Skin epidermis (tissue), 12 donors: ENCODE data around the gene COMT.
A peak's percentile ranks its signal among the peaks of the same experiment; 100 is the strongest.
"Not testable (repeated sequence)": the region's sequence is repeated elsewhere in the genome, so short reads cannot be mapped to it uniquely, and the experiment has no call there.

Experiments
- H3K27ac ChIP-seq, 21 experiments: fragments of 200-600 bp; sonication (generic) in 11 of 21; one replicate each; pipeline ENCODE4 v1.5.0; 2020; ENCODE audit warnings: mild to moderate bottlenecking in 3 of 21, inconsistent platforms in 2 of 21, moderate library complexity in 2 of 21
- H3K4me3 ChIP-seq, 7 experiments: fragments of 200-600 bp; sonication (generic) in 2 of 7; one replicate each; pipeline ENCODE4 v1.5.0; 2020; ENCODE audit warnings: inconsistent platforms in 2 of 7, mild to moderate bottlenecking in 2 of 7, moderate library complexity in 1 of 7

COMT gene

DNA sequence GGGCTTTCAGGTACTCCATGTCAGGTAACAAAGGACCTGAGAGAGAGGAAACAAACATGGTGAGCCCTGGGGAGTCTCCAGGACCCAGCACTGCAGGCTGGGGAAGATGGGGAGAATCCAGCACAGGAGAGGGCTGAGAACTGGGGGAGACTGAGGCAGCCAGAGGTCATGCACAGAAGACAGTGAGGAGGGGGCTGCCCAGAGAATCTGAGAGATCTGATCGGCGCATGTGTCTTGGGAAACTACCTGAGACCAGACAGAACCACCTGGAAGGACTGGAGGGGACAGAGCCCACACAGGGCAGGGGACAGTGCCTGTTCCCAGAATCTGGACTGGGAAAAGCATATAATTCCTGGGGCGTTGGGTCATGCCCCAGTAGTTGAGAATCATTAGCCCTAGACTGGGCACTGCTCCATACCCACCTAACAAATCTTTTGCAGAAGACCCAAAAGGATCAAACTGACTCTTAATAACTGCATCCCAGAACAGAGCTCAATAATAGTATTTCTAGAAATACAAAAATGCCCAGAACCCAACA, 20.0 kb upstream of the COMT start:
- no peak overlapping the region for H3K27ac ChIP-seq
- H3K4me3 ChIP-seq: no peak overlapping the region

- Histone ChIP-seq H3K4me3 (no peak overlapping the region), H3K27ac (no peak overlapping the region)
Observed at GRCh38 chr22:19923914-19924513, 17.6 kb upstream of the COMT start.

DNA sequence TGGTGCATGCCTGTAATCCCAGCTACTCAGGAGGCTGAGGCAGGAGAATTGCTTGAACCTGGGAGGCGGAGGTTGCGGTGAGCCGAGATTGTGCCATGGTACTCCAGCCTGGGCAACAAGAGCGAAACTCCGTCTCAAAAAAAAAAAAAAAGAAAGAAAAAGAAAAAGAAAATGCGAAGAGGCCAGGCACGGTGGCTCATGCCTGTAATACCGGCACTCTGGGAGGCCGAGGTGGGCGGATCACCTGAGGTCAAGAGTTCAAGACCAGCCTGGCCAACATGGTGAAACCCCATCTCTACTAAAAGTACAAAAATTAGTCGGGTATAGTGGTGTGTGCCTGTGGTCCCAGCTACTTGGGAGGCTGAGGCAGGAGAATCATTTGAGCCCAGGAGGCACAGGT, 15.5 kb upstream of the COMT start:
- H3K27ac ChIP-seq: not testable (repeated sequence)

GRCh38 chr22:19927696-19928095, 13.9 kb upstream of the COMT start:
- Histone ChIP-seq H3K4me3 (no peak overlapping the region), H3K27ac (no peak overlapping the region)

More for the DNA sequence above, 15.5 kb upstream of the COMT start:
- not testable (repeated sequence) for H3K4me3 ChIP-seq

- Histone ChIP-seq H3K4me3 (no peak overlapping the region), H3K27ac (no peak overlapping the region)
Observed at GRCh38 chr22:19928207-19928606, 13.4 kb upstream of the COMT start.

DNA sequence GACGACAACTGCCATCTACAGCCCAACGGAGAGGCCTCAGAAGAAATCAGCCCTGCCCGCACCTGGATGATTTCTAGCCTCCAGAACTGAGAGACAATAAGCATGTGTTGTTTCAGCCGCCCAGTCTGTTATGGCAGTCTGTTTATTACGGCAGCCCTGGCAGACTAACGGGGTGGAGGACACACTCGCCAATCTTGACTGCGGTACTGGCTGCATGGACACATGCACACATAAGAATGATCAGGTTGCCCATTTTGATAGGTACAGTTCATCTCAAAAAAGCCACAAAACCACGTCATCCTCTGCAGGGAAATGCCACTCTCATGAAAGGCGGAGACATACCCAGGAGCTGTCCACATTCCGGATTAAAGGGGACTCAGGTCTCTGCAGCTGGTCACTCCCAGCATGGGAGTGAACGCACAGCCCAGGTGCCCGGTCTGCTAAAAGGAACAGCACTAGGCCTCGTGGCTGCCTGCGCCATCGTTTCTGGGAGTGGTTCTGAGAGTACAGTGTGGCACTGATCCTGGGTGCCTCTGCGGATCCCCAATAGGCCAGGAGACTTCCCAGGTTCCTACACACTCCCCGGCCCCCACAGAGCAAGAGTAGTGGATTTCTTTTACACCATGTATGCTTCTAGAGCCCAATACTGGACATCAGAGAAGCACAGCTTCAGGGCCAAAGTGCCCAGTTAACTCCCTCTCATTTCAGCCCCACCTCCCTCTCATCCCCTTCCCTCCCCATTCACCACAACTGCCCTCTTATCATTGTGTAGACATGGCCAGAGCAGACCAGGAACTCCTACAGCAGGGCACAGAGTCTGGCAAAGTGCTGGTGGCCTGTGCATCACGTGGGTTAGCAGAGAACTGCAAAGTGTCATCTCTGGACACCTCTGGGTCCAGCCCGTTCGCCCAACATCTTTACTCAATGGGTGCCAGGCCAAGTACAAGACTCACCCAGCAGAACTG, 11.7 kb upstream of the COMT start:
- Histone ChIP-seq H3K27ac (no peak overlapping the region), H3K4me3 (no peak overlapping the region)

DNA sequence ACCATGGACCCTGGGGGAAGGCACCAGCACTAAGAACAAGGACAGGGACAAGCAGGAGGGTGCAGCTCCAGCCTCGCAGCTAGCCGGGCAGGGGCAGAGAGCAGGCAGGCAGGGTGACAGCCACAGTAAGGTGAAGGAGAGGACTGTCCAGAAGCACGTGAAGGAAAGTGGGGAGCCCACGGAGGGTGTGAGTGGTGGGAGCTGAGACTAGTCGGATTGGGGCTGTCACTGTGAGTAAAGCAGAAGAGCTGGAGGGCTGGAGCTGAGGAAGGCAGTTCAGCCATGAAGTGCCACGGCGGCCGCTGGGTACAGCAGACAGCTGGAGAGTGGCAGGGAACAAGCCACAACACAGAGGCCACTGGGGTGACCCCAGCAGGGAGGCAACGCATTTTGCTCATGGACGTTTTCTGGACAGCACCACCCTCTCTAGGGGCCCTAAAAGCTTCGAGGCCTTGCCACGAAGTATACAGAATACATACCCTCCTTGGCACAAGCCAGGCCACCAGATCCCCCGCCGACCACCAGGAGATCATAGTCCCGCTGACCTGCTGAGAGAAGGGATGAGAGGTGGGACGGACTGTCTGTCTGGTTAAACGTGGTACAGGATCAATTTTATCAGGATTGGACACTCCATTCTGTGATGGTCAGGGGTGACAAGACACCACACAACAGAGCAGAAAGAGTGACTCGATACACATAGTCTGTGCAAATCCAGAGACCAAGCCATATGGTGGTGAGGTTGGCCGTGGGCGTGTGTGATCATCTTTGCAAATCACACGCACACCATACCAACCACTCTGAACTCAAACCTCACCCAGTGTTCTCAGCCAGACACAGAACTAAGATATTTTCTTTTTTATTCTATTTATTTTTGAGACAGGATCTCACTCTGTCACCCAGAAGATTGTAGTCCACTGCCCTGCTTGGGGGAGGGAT, 10.8 kb upstream of the COMT start:
- Histone ChIP-seq H3K27ac (no peak overlapping the region), H3K4me3 (no peak overlapping the region)

GRCh38 chr22:19931514-19931913, 10.1 kb upstream of the COMT start:
- Histone ChIP-seq H3K27ac (no peak overlapping the region), H3K4me3 (no peak overlapping the region)

- H3K27ac ChIP-seq: peak overlapping the region in 1 of 21 experiments; percentile 14
- no peak overlapping the region for H3K4me3 ChIP-seq
Observed at GRCh38 chr22:19932367-19933206, 9.0 kb upstream of the COMT start.

DNA sequence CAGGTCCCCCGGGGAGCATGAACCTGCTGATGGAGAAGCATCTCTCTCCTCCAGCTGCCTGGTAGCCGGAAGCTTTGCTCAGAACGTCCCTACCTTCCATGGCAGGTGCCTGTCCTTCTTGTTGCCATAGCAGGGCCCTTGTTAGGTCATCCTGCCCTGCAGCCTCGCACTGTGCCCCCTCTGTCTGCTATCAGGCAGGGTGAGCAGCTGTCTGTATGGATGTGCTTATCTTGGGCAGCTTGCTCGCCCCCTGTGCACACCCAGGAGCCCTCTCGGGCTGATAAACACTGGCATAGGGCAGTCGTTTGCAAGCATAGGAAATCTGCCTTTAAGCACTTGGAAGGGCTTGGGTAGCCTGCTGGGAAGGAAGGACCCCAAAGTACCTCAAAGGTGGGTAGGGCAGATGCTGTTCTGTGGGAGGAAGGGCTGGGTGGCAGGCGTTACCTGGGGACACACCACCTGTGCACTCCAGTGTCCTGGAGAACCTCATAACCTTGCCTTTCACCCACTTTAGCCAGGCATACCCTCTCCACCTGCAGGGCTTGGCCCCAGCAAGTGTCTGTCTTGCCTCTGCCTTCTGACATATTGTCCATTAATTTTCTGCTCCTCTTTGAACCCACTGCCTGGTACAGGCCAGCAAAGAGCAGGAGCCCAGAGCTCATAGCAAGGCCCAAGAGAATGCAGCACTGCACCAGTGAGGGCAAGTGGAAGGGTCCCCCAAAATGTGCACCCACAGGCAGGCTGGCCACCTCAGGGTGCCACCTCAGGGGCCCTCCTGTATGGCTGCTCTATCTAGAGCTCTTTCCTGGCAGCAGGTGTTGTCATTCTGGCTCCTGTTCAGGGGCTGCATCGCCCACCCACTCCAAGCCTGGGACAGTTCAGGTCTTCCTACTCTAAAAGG, 8.0 kb upstream of the COMT start:
- no peak overlapping the region for H3K4me3 ChIP-seq
- peak overlapping the region in 1 of 21 experiments; percentile 14 for H3K27ac ChIP-seq

DNA sequence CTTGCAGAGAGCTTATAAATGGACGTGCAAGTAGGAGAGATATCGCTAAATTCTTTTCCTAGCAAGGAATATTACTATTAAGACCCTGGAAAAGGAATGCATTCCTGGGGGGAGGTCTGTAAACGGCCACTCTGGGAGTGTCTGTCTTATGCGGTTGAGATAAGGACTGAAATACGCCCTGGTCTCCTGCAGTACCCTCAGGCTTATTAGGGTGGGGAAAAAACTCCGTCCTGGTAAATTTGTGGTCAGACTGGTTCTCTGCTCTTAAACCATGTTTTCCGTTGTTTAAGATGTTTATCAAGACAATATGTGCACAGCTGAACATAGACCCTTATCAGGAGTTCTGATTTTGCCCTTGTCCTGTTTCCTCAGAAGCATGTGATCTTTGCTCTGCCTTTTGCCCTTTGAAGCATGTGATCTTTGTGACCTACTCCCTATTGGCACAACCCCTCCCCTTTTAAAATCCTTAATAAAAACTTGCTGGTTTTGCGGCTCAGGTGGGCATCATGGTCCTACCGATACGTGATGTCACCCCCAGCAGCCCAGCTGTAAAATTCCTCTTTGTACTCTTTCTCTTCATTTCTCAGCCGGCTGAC, 6.4 kb upstream of the COMT start:
- not testable (repeated sequence) for H3K27ac ChIP-seq, H3K4me3 ChIP-seq

GRCh38 chr22:19936513-19936912, 5.1 kb upstream of the COMT start:
- Histone ChIP-seq H3K27ac (no peak overlapping the region), H3K4me3 (no peak overlapping the region)

GRCh38 chr22:19937616-19938473, 3.7 kb upstream of the COMT start:
- Histone ChIP-seq H3K4me3 (no peak overlapping the region), H3K27ac (no peak overlapping the region)

DNA sequence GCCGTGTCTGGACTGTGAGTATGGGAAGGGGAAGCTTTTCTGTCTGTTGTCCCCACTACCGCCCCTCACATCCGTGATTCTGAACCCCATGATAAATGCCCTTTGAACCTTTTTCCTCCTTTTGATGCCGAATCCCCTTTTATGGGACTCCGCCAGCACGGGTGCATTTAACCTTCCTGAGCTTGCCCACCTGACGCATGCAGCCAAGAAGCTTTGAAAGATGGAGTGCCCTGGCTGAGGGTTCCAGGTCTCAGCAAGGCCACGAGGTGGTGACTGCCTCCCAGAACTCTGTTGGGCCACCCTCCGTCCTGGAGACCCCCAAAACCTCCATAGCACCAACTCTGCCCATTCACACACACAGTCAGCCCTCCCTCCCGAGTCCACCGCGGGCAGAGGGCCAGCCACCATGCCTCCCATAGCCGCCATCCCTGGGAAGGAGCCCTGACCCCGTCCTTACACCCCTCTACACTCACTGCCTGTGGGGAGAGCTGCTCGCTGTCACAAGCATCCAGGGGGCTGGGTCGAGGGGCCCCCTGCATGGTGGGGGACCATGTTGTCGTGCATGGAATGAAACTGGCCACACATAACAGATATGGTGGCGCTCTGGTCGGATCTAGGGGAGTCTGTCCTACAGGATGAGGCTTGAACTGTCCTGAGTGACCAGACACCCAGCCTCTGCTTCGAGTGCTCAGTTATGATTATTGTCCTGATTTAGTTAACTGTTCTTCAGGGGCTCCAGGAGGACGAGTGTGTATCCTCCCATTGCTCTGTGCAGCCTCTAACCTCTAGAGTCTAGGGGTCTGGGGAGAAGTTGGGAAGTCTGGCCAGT, 822 bp upstream of the COMT start:
- H3K4me3 ChIP-seq: peak overlapping the region; percentile 55 to 83 (median 69)
- H3K27ac ChIP-seq: peak overlapping the region; percentile 52 to 99 (median 93)

DNA sequence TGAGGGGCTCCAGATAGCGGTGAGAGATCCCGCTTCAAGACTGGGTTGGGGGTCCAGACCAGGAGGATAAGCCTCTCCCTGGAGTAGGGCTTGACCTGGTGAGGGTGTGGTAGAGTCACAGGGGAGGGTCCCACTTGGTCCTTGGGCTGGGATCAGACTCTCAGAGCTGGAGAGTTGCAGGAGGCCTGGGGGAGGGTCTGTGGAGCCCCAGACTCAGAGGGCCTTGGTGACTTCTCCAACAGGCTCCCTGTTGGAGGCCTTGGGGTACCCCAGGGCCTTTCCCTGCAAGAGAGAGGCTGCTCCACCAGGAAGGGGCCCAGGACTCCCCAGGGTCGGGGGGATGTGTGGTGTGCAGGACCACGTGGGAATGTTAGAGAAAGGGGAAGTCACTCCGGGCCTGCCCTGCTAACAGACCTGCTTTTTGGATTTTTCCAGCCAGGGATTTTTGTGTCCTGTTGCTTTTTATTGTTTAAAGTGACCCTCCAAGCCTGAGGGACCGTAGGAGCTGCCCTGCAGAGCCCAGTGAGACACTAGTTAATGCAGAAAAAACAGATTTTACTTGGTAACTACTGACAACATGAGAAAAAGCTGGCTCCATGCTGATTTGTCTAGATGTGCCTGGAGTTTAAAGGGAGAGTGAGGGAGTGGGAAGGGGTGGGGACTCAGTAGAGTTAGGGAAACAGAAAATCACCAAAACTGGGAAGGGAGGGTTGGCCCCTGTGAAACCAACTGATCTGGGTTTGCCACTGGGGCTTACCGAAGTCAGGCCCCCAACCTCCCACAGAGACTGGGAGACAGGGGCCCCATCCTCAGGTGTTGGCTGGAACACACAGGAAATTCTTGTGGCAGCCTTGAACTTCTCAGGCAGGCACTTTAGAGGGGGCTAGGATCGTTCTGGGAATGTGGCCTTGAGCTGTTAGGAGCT, 847 bp downstream of the COMT start:
- peak overlapping the region; percentile 75 to 99 (median 93) for H3K27ac ChIP-seq
- peak overlapping the region; percentile 55 to 83 (median 69) for H3K4me3 ChIP-seq
